Stimulated activated naive B cell treated with anti-CD40 and anti-IgM and Interleukin-4, amounts not matched to agents 10 μg/mL and 1 μg/mL and 100 μg/mL, for 72 hours (primary cell): ENCODE results near the gene PCDHGB5.
"Not testable (repeated sequence)": the region's sequence is repeated elsewhere in the genome, so short reads cannot be mapped to it uniquely, and the experiment has no call there.

Source experiments
- ATAC-seq, 2 donors: fragments of 150-1000 bp; cut with Tn5 transposase; replicated peaks; 2 replicates each; pipeline ENCODE4 v1.10.0; 2021; ENCODE audit warnings: moderate library complexity in 1 of 2
- DNase-seq: peaks from one replicate; pipeline ENCODE4 v3.0.0; 2021
- H3K27ac Mint-ChIP-seq: one replicate; pipeline ENCODE4 v1.8.0; 2022; ENCODE audit warnings: mild to moderate bottlenecking, mixed read lengths
- H3K27me3 Mint-ChIP-seq, 2 donors: one replicate each; pipeline ENCODE4 v1.8.0; 2022; ENCODE audit warnings: mixed read lengths in 2 of 2
- H3K36me3 Mint-ChIP-seq, 2 donors: one replicate each; pipeline ENCODE4 v1.8.0; 2022; ENCODE audit warnings: mixed read lengths in 2 of 2, mild to moderate bottlenecking in 1 of 2
- H3K4me1 Mint-ChIP-seq, 2 donors: one replicate each; pipeline ENCODE4 v1.8.0; 2022; ENCODE audit warnings: mixed read lengths in 2 of 2, mild to moderate bottlenecking in 1 of 2
- H3K4me3 Mint-ChIP-seq, 2 donors: one replicate each; pipeline ENCODE4 v1.8.0; 2022; ENCODE audit warnings: mild to moderate bottlenecking in 2 of 2, mixed read lengths in 2 of 2, moderate library complexity in 1 of 2
- H3K9me3 Mint-ChIP-seq, 2 donors: one replicate each; pipeline ENCODE4 v1.8.0; 2022; ENCODE audit warnings: mixed read lengths in 2 of 2, mild to moderate bottlenecking in 1 of 2

PCDHGB5 gene

DNA sequence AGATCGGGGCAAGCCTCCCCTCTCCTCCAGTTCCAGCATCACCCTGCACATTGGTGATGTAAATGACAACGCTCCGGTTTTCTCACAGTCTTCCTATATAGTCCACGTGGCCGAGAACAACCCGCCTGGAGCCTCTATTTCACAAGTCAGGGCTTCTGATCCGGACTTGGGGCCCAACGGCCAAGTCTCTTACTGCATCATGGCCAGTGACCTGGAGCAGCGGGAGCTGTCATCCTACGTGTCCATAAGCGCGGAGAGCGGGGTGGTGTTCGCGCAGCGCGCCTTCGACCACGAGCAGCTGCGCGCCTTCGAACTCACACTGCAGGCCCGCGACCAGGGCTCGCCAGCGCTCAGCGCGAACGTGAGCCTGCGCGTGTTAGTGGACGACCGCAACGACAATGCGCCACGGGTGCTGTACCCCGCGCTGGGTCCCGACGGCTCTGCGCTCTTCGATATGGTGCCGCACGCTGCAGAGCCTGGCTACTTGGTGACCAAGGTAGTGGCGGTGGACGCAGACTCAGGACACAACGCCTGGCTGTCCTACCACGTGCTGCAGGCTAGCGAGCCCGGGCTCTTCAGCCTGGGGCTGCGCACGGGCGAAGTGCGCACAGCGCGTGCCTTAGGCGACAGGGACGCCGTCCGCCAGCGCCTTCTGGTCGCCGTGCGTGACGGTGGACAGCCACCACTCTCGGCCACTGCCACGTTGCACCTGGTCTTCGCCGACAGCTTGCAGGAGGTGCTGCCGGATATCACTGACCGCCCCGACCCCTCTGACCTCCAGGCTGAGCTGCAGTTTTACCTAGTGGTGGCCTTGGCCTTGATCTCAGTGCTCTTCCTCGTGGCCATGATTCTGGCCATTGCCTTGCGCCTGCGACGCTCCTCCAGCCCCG, 8.3 kb upstream of the PCDHGB5 start:
- DNase-seq = no peak
- peaks cover 23 to 25% of the 10 kb centered on the region in 2 donors for H3K9me3 Mint-ChIP-seq
- no peak overlapping the region for H3K4me3 Mint-ChIP-seq
- peak overlapping the region; percentile 52 for H3K27ac Mint-ChIP-seq
- peaks cover 13 to 17% of the 10 kb centered on the region in 2 donors for H3K36me3 Mint-ChIP-seq
- no peak for ATAC-seq
- peaks cover 0 to 5% of the 10 kb centered on the region in 2 donors for H3K4me1 Mint-ChIP-seq
- H3K27me3 Mint-ChIP-seq = peaks cover 67 to 83% of the 10 kb centered on the region in 2 donors

GRCh38 chr5:141392429-141393198, 5.1 kb upstream of the PCDHGB5 start, which contains the start of gene PCDHGA8:
PCDHGA8 (plus strand) TSS chr5:141392633; CDS start chr5:141392814, 181 bp downstream.
- Mint-ChIP-seq H3K9me3 (peaks cover 20 to 22% of the 10 kb centered on the region in 2 donors), H3K4me1 (peaks cover 0 to 5% of the 10 kb centered on the region in 2 donors), H3K36me3 (peaks cover 16 to 20% of the 10 kb centered on the region in 2 donors), H3K27ac (peak within 1 kb of the TSS; percentile 73), H3K4me3 (peak within 1 kb of the TSS; percentile 2 to 47), H3K27me3 (peaks cover 62 to 75% of the 10 kb centered on the region in 2 donors)
- ATAC-seq = no peak
- no peak for DNase-seq

GRCh38 chr5:141393267-141393666, 4.5 kb upstream of the PCDHGB5 start:
- no peak overlapping the region for H3K27ac Mint-ChIP-seq
- ATAC-seq = no peak

DNA sequence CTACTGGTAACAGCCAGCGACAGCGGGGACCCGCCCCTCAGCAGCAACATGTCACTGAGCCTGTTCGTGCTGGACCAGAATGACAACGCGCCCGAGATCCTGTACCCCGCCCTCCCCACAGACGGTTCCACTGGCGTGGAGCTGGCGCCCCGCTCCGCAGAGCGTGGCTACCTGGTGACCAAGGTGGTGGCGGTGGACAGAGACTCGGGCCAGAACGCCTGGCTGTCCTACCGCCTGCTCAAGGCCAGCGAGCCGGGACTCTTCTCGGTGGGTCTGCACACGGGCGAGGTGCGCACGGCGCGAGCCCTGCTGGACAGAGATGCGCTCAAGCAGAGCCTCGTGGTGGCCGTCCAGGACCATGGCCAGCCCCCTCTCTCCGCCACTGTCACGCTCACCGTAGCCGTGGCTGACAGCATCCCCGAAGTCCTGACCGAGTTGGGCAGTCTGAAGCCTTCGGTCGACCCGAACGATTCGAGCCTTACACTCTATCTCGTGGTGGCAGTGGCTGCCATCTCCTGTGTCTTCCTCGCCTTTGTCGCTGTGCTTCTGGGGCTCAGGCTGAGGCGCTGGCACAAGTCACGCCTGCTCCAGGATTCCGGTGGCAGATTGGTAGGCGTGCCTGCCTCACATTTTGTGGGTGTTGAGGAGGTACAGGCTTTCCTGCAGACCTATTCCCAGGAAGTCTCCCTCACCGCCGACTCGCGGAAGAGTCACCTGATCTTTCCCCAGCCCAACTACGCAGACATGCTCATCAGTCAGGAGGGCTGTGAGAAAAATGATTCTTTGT, 3.2 kb upstream of the PCDHGB5 start:
- not testable (repeated sequence) for ATAC-seq, H3K27ac Mint-ChIP-seq, H3K4me3 Mint-ChIP-seq, H3K4me1 Mint-ChIP-seq, DNase-seq
- Mint-ChIP-seq H3K36me3 (peaks cover 16 to 17% of the 10 kb centered on the region in 2 donors), H3K9me3 (peaks cover 20 to 23% of the 10 kb centered on the region in 2 donors), H3K27me3 (peaks cover 59 to 72% of the 10 kb centered on the region in 2 donors)

More at GRCh38 chr5:141393267-141393666, 4.5 kb upstream of the PCDHGB5 start:
- Mint-ChIP-seq H3K27me3 (peaks cover 60 to 73% of the 10 kb centered on the region in 2 donors), H3K4me3 (no peak overlapping the region), H3K36me3 (peaks cover 16 to 20% of the 10 kb centered on the region in 2 donors), H3K9me3 (peaks cover 20 to 22% of the 10 kb centered on the region in 2 donors), H3K4me1 (peaks cover 0 to 5% of the 10 kb centered on the region in 2 donors)
- no peak for DNase-seq

DNA sequence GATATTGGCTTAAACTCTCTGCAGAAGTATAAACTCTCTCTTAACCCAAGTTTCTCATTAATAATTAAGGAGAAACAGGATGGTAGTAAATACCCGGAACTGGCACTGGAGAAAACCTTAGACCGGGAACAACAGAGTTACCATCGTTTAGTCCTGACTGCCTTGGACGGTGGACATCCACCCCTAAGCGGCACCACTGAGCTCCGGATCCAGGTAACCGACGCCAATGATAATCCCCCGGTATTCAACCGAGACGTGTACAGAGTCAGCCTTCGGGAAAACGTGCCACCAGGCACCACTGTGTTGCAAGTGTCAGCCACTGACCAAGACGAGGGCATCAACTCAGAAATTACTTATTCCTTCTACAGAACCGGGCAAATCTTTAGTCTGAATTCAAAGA, 861 bp downstream of the PCDHGB5 start:
- no peak for DNase-seq
- H3K4me1 Mint-ChIP-seq = peaks cover 4 to 6% of the 10 kb centered on the region in 2 donors
- peaks cover 17 to 19% of the 10 kb centered on the region in 2 donors for H3K36me3 Mint-ChIP-seq
- H3K27me3 Mint-ChIP-seq = peaks cover 63 to 74% of the 10 kb centered on the region in 2 donors
- no peak overlapping the region for H3K27ac Mint-ChIP-seq
- peak overlapping the region in 1 of 2 donors; percentile 6 for H3K4me3 Mint-ChIP-seq
- ATAC-seq = no peak
- H3K9me3 Mint-ChIP-seq = peaks cover 14 to 17% of the 10 kb centered on the region in 2 donors

DNA sequence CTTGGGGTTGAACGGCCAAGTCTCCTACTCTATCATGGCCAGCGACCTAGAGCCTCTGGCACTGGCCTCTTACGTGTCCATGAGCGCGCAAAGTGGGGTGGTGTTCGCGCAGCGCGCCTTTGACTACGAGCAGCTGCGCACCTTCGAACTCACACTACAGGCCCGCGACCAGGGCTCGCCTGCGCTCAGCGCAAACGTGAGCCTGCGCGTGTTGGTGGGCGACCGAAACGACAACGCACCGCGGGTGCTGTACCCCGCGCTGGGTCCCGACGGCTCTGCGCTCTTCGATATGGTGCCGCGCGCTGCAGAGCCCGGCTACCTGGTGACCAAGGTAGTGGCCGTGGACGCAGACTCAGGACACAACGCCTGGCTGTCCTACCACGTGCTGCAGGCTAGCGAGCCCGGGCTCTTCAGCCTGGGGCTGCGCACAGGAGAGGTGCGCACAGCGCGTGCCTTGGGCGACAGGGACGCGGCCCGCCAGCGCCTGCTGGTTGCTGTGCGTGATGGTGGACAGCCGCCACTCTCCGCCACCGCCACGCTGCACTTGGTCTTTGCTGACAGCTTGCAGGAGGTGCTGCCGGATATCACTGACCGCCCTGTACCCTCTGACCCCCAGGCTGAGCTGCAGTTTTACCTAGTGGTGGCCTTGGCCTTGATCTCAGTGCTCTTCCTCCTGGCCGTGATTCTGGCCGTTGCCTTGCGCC, 2.0 kb downstream of the PCDHGB5 start:
- H3K27ac Mint-ChIP-seq = peak overlapping the region; percentile 76
- ATAC-seq (no peak), DNase-seq (no peak)
- H3K9me3 Mint-ChIP-seq = peaks cover 9 to 12% of the 10 kb centered on the region in 2 donors
- peaks cover 4 to 6% of the 10 kb centered on the region in 2 donors for H3K4me1 Mint-ChIP-seq
- H3K4me3 Mint-ChIP-seq = peak overlapping the region; percentile 22 to 66
- H3K27me3 Mint-ChIP-seq = peaks cover 65 to 76% of the 10 kb centered on the region in 2 donors
- H3K36me3 Mint-ChIP-seq = peaks cover 15 to 17% of the 10 kb centered on the region in 2 donors

DNA sequence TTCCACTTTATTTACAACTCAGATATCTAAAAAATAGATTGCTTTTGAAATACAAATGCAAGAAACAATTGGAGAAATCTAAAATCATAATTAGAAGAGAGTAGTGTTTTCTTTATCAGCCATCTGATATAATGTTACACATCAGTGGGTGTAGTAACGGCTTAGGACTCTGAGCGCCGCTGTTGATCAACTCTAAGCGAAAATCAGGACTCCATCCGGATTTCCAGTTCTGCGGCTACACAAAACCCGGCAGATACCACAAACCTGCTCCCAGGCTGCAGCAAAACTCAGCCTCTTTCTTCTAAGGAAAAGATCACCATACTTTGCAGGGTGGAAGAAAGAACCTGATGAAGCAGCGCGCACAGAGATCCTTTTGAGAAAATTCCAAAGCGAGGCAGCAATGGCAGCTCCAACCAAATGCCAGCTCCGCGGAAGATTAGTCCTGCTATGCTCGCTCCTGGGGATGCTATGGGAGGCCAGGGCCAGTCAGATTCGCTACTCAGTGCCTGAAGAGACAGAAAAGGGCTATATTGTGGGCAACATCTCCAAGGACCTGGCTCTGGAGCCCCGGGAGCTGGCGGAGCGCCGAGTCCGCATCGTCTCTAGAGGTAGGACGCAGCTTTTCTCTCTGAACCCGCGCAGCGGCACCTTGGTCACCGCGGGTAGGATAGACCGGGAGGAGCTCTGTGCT, 5.0 kb downstream of the PCDHGB5 start, which contains the start of gene PCDHGA9:
PCDHGA9 (plus strand) TSS at position 226 of the 691 bp plus-strand sequence; CDS start at position 401, 175 bp downstream.
- H3K27ac Mint-ChIP-seq = peak within 1 kb of the TSS; percentile 42
- H3K4me1 Mint-ChIP-seq = peaks cover 4 to 6% of the 10 kb centered on the region in 2 donors
- ATAC-seq (no peak), DNase-seq (no peak)
- H3K4me3 Mint-ChIP-seq = peak within 1 kb of the TSS; percentile 60 to 71
- H3K36me3 Mint-ChIP-seq = peaks cover 12 to 14% of the 10 kb centered on the region in 2 donors
- peaks cover 9 to 13% of the 10 kb centered on the region in 2 donors for H3K9me3 Mint-ChIP-seq
- H3K27me3 Mint-ChIP-seq = peaks cover 67 to 79% of the 10 kb centered on the region in 2 donors

DNA sequence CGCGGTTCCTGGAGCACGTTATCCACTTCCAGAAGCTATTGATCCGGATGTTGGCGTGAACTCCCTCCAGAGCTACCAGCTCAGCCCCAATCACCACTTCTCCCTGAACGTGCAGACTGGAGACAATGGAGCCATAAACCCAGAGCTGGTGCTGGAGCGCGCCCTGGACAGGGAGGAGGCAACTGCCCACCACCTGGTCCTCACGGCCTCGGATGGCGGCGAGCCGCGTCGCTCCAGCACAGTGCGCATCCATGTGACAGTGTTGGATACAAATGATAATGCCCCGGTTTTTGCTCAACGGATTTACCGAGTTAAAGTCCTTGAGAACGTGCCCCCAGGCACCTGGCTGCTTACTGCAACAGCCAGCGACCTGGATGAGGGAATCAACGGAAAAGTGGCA, 5.6 kb downstream of the PCDHGB5 start:
- Mint-ChIP-seq H3K4me3 (no peak overlapping the region), H3K9me3 (peaks cover 12 to 15% of the 10 kb centered on the region in 2 donors), H3K4me1 (peaks cover 5 to 6% of the 10 kb centered on the region in 2 donors), H3K36me3 (peaks cover 14 to 17% of the 10 kb centered on the region in 2 donors), H3K27me3 (peaks cover 74 to 85% of the 10 kb centered on the region in 2 donors), H3K27ac (no peak overlapping the region)
- DNase-seq (no peak), ATAC-seq (no peak)

DNA sequence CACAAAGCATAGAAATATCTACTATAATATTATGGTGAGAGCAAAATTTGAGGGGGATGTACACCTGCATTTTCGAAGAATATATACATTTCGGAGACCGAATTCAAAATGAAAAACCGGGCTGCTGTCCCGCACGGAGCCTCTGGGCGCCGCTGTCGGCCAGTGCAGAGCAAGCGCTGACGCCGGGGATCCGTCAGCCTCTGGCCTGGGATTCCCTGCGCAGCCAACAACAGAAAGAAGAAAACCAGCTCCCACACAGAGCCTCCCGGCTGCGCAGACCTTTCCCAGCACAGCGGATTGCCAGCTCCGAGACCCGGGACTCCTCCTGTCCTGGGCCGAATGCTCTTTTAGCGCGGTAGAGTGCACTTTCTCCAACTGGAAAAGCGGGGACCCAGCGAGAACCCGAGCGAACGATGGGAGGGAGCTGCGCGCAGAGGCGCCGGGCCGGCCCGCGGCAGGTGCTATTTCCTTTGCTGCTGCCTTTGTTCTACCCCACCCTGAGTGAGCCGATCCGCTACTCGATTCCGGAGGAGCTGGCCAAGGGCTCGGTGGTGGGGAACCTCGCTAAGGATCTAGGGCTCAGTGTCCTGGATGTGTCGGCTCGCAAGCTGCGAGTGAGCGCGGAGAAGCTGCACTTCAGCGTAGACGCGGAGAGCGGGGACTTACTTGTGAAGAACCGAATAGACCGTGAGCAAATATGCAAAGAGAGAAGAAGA, 10.2 kb downstream of the PCDHGB5 start, which contains the start of gene PCDHGB6:
PCDHGB6 (plus strand) TSS at position 232 of the 716 bp plus-strand sequence; CDS start at position 414, 182 bp downstream.
- Mint-ChIP-seq H3K36me3 (peaks cover 12 to 16% of the 10 kb centered on the region in 2 donors), H3K9me3 (peaks cover 12 to 17% of the 10 kb centered on the region in 2 donors), H3K27me3 (peaks cover 72% of the 10 kb centered on the region in 2 donors), H3K27ac (peak within 1 kb of the TSS; percentile 81), H3K4me3 (peak within 1 kb of the TSS; percentile 70 to 77)
- H3K4me1 Mint-ChIP-seq, DNase-seq: not testable (repeated sequence)
- ATAC-seq = peak in 1 of 2 donors; percentile 57

GRCh38 chr5:141409598-141410306, 12.0 kb downstream of the PCDHGB5 start:
- H3K27me3 Mint-ChIP-seq = peaks cover 72 to 74% of the 10 kb centered on the region in 2 donors

DNA sequence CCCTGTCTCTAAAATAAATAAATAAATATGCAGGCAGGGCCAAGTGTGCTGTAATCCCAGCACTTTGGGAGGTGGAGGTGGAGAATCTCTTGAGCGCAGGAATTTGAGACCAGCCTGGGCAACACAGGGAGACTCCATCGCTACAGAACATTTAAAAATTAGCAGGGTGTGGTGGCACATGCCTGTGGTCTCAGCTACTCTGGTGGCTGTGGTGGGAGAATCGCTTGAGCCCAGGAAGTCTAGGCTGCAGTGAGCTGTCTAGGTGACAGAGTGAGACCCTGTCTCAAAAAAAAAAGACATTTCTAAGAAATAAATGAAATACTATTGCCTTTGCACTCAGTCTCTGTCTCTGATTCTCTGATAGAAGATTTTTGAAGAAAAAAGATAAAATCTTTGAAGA, 13.8 kb downstream of the PCDHGB5 start:
- H3K4me1 Mint-ChIP-seq = peaks cover 13 to 15% of the 10 kb centered on the region in 2 donors
- H3K27me3 Mint-ChIP-seq = peaks cover 62 to 73% of the 10 kb centered on the region in 2 donors
- ATAC-seq (no peak), DNase-seq (no peak)
- H3K27ac Mint-ChIP-seq = no peak overlapping the region
- peaks cover 16 to 22% of the 10 kb centered on the region in 2 donors for H3K9me3 Mint-ChIP-seq
- no peak overlapping the region for H3K4me3 Mint-ChIP-seq
- peaks cover 20% of the 10 kb centered on the region in 2 donors for H3K36me3 Mint-ChIP-seq

More at GRCh38 chr5:141409598-141410306, 12.0 kb downstream of the PCDHGB5 start:
- Mint-ChIP-seq H3K27ac (no peak overlapping the region), H3K4me1 (peaks cover 13 to 15% of the 10 kb centered on the region in 2 donors), H3K4me3 (no peak overlapping the region), H3K36me3 (peaks cover 14 to 20% of the 10 kb centered on the region in 2 donors), H3K9me3 (peaks cover 16 to 24% of the 10 kb centered on the region in 2 donors)
- DNase-seq (no peak), ATAC-seq (no peak)
